Body of pancreas (tissue), 4 donors: ENCODE data around the gene FAM83F.

Experiments used
- CTCF ChIP-seq, 7 experiments: fragments of 450-650 bp in 4 of 7; fragments of 200-600 bp in 3 of 7; sonication (generic) in 3 of 7; IDR thresholded peaks; one replicate each; pipeline ENCODE4 v1.5.1; 2016 to 2019; ENCODE audit warnings: antibody characterized with exemption in 7 of 7
- POLR2A ChIP-seq, 3 donors: fragments of 450-650 bp; IDR thresholded peaks; one replicate each; pipeline ENCODE4 v1.6.1; 2016; ENCODE audit warnings: antibody characterized with exemption in 3 of 3, mild to moderate bottlenecking in 2 of 3

DNA sequence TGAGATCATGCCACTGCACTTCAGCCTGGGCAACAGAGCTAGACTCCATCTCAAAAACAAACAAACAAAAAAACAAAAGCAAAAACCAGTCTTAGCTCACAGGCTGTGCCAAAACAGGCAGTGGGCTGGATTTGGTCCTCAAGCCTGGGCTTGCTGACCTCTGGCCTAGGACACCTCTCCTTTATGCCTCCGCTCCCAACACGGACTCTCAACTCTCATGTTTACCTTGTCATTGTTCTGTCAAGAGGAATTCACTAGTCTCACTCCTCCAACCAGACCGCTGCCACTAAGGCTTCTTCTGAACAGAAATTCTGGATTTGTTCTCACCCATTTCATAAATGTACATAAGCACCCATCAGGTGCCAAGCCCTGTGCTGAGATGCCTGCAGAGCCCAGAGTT, 42.6 kb downstream of the FAM83F start:
- TF ChIP-seq CTCF (IDR thresholded peaks at IDR 0.05): no peak
- no peak for TF ChIP-seq POLR2A (IDR thresholded peaks at IDR 0.05)
